Glutamatergic neuron (in vitro differentiated cells): ENCODE results near the gene CATSPERZ. TPM values are rescaled to one million over a fixed set of nuclear protein-coding genes. Genes with fewer than 3 reads are reported as not detected.

Source experiments
- DNase-seq: peaks from one replicate; pipeline ENCODE4 v3.0.0; 2022
- H3K27ac Mint-ChIP-seq: one replicate; pipeline ENCODE4 v1.8.0; 2020; ENCODE audit warnings: mild to moderate bottlenecking, mixed read lengths, inconsistent platforms; ENCODE audit not compliant: unreplicated experiment
- H3K27me3 Mint-ChIP-seq: one replicate; pipeline ENCODE4 v1.8.0; 2020; ENCODE audit warnings: mild to moderate bottlenecking, moderate library complexity, mixed read lengths, inconsistent platforms; ENCODE audit not compliant: unreplicated experiment
- H3K36me3 Mint-ChIP-seq: one replicate; pipeline ENCODE4 v1.8.0; 2020; ENCODE audit warnings: mild to moderate bottlenecking, mixed read lengths, inconsistent platforms; ENCODE audit not compliant: unreplicated experiment
- H3K4me1 Mint-ChIP-seq: one replicate; pipeline ENCODE4 v1.8.0; 2020; ENCODE audit warnings: mild to moderate bottlenecking, low read depth, mixed read lengths, inconsistent platforms; ENCODE audit not compliant: unreplicated experiment
- H3K4me3 Mint-ChIP-seq: one replicate; pipeline ENCODE4 v1.8.0; 2020; ENCODE audit warnings: mild to moderate bottlenecking, mixed read lengths, inconsistent platforms; ENCODE audit not compliant: unreplicated experiment
- H3K9me3 Mint-ChIP-seq: one replicate; pipeline ENCODE4 v1.8.0; 2020; ENCODE audit warnings: mild to moderate bottlenecking, moderate library complexity, mixed read lengths, inconsistent platforms; ENCODE audit not compliant: unreplicated experiment
- CTCF ChIP-seq: fragments of 200-600 bp; sonication (generic); IDR thresholded peaks from one replicate; pipeline ENCODE4 v1.5.0; 2021; ENCODE audit not compliant: partially characterized antibody, unreplicated experiment
- total RNA-seq: library from RNA; stranded (reverse); fragmentation: NEBNext Ultra II Directional; extraction: Animal tissue kit (Norgen Biotek cat#: 25700); gene quantifications from one replicate; pipeline ENCODE4 v1.2.1, GENCODE V29; 2021; ENCODE audit not compliant: unreplicated experiment

CATSPERZ gene
- total RNA-seq, 1 donor from 2014 or later = not detected

- TF ChIP-seq CTCF = no peak
- H3K36me3 Mint-ChIP-seq = peaks cover 5% of the 10 kb centered on the region
- no peak for DNase-seq
- H3K27me3 Mint-ChIP-seq = peaks cover 13% of the 10 kb centered on the region
- no peak overlapping the region for H3K27ac Mint-ChIP-seq
- H3K4me1 Mint-ChIP-seq = peaks cover 7% of the 10 kb centered on the region
- peaks cover 6% of the 10 kb centered on the region for H3K9me3 Mint-ChIP-seq
- no peak overlapping the region for H3K4me3 Mint-ChIP-seq
These were observed 11.8 kb upstream of the CATSPERZ start for GRCh38 chr11:64288353-64288750.

GRCh38 chr11:64289002-64289564, 11.1 kb upstream of the CATSPERZ start:
- TF ChIP-seq CTCF = no peak
- Mint-ChIP-seq H3K27me3 (peaks cover 19% of the 10 kb centered on the region), H3K36me3 (peaks cover 5% of the 10 kb centered on the region), H3K27ac (no peak overlapping the region), H3K4me1 (peaks cover 7% of the 10 kb centered on the region), H3K4me3 (no peak overlapping the region), H3K9me3 (peaks cover 9% of the 10 kb centered on the region)
- no peak for DNase-seq

GRCh38 chr11:64290352-64291261, 9.6 kb upstream of the CATSPERZ start:
- TF ChIP-seq CTCF = no peak
- Mint-ChIP-seq H3K36me3 (peaks cover 5% of the 10 kb centered on the region), H3K4me3 (peak overlapping the region; percentile 74), H3K27ac (no peak overlapping the region), H3K4me1 (peaks cover 7% of the 10 kb centered on the region), H3K9me3 (peaks cover 14% of the 10 kb centered on the region), H3K27me3 (peaks cover 29% of the 10 kb centered on the region)
- no peak for DNase-seq

GRCh38 chr11:64291262-64291751, 8.9 kb upstream of the CATSPERZ start, which contains the start of gene KCNK4:
TSS of gene KCNK4 (plus strand) at chr11:64291302. CDS start at chr11:64293019, 1,717 bp downstream.
- no peak for DNase-seq
- H3K27ac Mint-ChIP-seq = no peak within 1 kb of the TSS
- peak within 1 kb of the TSS; percentile 74 for H3K4me3 Mint-ChIP-seq
- H3K36me3 Mint-ChIP-seq = peaks cover 5% of the 10 kb centered on the region
- H3K9me3 Mint-ChIP-seq = peaks cover 14% of the 10 kb centered on the region
- peaks cover 7% of the 10 kb centered on the region for H3K4me1 Mint-ChIP-seq
- peaks cover 32% of the 10 kb centered on the region for H3K27me3 Mint-ChIP-seq
- TF ChIP-seq CTCF = no peak
